Cardiac septum (tissue), 1 donor: ENCODE results near the gene TNFRSF11A. TPM values are rescaled to one million over a fixed set of nuclear protein-coding genes. Genes with fewer than 3 reads are reported as not detected.

Source experiments
- DNase-seq: peaks from one replicate; pipeline ENCODE4 v3.0.0-alpha.2; 2020; ENCODE audit warnings: low spot score
- intact Hi-C: fragments of 100-400 bp; cut with DNase I; formaldehyde crosslinking; loops from one replicate; pipeline ENCODE4 v1.14.0; 2022
- total RNA-seq: library from RNA; stranded (reverse); fragmentation: NEBNext Ultra II Directional; extraction: Animal tissue kit (Norgen Biotek cat#: 25700); gene quantifications from one replicate; pipeline ENCODE4 v1.2.1, GENCODE V29; 2021
- donor health status: DM: no; HTN: no; CAD: no.

The TNFRSF11A gene
- total RNA-seq, 1 donor from 2014 or later: 1.0 TPM

DNA sequence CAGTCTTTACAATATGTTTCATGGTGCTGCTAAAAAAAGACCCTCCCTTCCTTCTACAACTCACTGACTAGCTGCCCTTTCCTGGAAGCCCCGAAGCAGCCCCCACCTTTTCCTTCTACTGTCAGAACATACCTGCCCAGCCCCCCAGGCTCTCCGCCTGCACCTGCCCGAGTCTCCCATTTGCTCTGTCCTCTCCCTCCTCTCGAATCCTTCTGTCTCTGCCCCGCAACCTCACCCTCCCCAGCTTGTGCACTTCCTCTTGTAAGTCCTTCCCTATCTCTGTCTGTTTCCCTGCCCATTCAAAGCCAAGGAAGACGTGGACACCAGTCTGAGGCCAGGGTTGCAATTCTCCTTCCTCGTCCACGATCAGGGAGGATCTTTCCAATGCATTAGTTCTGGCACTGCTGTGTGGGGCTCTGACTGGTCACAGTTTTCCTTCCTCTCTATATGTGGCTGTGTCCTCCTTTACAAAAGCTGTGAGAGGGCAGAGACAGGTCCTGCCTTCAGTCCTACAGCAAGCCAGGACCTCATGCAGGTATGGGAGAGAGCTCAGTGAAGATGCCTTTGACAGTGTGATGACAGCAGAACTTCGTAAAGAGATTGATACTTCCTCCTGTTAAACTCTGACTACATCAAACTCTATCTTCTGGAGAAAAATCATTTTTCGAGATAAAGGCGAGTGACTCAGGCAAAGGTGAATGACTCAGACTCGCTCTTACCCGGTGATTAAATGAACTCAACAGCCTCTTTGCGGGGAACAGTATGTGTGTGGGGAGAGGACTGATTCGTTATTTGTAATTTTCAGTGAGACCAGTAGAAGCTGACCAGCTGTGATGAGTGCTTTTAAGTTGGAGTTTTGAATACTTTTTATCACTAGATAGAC is 14.2 kb downstream of the TNFRSF11A start:
- intact Hi-C loops: no loop called here
- no peak for DNase-seq

DNA sequence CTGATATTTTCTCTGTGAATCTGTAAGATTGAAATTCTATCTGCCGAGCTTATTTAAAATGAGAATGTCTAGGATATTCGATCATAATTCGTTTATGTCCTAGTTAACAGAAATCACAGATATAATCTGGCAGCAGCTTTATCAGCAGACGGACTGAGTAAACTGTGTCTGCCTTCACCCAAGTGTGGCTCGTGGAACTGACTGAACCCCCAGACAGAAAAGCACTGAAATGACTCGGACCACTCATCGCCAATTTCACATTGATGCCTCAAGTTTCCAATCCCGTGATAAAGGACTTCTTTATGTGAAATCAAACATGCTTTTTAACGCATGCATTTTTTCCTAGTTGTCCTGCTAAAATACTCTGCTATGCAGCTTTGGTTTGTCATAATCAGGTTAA is 15.9 kb downstream of the TNFRSF11A start:
- DNase-seq: no peak
- intact Hi-C loops: no loop called here

DNA sequence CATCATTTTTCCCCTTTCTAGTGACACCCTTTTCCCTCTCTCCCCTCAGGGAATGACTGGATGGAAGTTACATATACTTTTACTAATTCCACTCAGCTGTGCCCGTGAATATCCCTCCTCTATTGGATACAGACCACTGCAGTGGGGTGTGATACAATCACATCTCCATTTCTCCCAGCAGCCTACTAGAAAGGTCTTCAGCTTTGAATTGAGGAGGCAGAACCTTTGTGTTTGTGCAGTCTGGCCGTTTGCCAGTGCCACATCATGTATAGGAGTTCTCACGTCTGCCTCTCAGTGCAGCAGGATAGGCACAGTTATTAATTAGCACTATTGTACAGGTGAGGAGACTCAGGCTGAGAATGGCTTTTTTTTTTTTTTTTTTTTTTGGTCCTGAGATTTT is 16.4 kb downstream of the TNFRSF11A start:
- DNase-seq: no peak

DNA sequence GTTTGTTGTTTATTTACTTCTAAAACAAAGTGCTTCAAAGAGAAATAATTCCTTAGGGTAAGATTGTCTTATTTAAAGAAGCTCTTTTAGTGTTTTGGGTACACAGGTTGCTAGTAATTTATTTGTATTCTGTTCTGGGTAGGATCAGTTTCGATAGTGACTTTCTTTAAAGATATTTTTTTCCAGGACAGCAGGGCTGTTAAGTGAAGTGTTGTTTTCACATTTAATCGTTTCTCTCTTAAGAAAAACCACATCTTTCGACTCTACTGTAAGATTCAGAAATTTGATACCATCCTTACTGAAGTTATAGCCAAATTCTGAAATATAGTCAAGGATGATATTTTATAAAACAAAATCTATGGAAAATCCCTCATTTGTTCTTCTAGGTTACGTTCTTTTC is 17.8 kb downstream of the TNFRSF11A start:
- no peak for DNase-seq
- intact Hi-C loops: no loop called here

More for the DNA sequence above, 16.4 kb downstream of the TNFRSF11A start:
- intact Hi-C loops: no loop called here

DNA sequence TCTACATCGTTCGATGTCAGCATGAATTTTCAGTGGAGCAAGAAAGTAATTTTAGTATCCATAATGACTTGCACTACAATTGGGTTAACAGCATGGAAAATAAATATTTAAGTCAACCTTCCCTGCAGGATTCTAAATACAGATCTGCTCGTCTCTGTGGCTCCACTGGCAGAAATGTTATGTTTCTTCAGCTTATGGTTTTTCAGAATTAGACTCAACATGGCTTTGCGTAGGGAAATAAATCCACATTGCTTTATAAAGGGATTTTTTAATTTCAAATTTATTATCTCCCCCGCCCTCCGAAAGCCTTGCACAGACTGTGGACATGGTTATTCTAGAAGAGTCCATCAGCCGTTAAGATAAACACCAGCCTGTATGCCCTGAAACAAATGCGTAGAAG is 18.2 kb downstream of the TNFRSF11A start:
- intact Hi-C loops: no loop called here
- DNase-seq: no peak

DNA sequence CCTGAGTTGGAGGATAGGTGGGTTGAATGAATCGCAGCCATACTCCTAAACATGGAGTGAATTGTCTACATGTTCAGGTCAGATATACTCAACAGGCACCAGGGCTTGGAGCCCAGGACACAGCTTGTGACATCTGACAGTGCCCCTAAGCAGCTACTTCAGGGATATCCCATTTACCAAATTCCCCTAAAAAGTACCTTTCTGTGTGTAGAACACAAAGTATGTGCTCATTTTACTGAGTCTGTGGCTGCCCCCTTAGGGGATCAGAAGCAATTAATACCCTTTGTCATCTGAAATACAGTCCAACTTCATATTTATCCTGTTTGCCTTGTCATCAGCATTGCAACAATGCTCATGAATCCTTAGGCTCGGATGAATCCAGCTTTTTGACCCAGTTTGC is 20.8 kb downstream of the TNFRSF11A start:
- DNase-seq: no peak
- intact Hi-C loops: no loop called here

DNA sequence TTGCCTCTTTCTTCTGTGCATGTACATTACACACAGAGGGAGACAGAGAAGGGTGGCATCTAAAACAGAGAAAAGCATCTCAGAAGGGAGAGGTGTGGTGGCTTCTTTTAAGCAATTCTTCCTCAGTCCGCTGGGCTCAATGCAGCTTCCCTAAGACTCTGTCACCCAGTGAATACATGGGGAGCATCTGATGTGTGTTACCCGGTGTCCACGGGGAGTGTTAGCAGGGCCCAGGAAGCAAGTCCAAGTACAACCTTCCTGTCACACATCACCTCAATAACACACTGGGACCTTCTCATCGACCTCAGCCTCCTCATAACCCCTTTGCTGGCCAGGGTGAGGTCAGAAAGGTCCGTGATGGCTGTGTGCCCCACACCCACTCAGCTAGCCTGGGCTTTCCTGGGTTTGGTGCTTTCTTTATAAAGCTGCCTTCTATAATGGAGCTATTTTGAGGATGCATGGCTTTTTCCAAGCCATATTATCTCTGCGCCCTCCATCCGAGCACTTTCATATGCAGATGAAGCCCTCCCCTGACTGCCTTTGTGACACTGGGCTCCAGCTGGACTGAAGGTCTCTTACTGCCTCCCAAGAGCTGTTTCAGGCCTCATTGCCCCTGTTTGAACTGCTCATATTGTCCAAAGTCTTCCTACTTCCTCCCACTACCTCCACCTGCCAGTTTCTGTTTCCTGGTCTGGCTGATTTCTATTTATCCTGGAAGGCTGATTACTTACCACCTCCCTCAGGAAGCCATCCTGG is 21.4 kb downstream of the TNFRSF11A start:
- intact Hi-C loops: no loop called here
- DNase-seq: no peak

DNA sequence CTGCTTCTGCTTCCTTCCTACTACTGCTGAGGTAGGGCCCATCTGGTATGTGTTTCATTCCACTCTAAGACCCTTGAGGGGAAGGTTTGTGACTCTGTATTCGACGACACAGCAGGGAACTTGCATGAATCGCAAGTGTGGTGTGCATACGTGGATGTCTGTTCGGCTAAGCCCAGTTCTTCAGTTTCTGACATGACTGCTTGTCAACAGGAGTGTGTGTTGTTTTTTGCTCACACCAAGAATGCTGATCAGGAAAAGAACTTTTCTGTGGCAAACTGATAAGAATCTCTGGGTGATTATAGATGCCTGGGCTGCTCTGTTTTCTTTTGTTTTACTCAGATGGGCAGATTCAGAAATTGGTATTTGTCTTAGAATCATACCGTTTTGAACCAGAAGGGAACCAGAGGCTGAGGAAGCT is 22.0 kb downstream of the TNFRSF11A start:
- intact Hi-C loops: no loop called here
- no peak for DNase-seq

DNA sequence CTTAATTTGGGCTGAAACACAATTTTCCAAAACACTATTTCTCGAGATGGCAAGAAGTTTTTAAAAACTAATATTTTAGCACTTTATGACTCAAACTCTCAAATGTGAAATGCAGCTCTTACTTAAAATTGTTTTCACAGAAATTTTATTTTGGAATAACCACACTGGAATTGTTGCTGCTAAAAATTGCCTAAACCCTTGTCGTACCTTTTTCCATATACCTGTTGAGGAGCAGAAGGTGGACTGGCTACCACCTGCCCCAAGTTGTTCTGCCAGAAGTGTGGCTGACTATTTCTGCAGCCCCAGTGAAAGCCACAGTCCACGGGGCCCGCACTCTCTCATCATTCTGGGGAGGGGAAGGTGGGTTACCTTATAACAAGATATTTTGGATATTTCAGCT is 23.4 kb downstream of the TNFRSF11A start:
- intact Hi-C loops: no loop called here
- DNase-seq: no peak

DNA sequence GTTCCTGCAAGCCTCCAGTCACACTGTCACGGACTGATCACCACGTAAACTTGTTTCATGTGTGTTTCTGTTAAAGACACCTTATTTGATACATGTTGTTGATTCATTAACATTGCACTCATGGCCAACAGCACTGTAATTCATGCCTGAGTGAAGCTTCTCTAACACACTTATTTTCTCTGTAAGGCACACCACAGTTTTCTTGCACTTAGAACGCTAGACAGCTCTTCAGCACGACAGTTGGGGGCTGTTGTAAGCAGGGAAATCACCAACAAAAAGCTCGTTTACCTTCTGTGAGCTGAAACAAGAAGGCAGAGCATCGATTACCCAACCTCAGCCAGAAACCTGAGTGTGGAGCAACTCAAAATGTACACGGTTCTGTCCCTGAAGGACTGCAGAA is 28.1 kb downstream of the TNFRSF11A start:
- intact Hi-C loops: no loop called here
- no peak for DNase-seq

DNA sequence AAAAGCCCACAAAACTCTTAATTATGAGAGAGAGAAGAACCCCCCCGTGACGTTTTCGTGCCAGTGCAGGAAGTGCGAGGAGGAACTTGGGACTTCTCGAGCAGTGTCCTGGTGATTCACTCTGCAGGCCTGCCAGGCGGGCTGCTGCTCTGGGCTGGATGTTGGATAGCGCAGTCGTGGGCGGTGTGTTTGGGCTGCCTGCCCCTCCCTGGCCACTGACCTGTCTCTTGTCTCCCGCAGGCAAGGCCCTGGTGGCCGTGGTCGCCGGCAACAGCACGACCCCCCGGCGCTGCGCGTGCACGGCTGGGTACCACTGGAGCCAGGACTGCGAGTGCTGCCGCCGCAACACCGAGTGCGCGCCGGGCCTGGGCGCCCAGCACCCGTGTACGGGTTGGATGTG is 29.0 kb downstream of the TNFRSF11A start:
- DNase-seq: no peak
- intact Hi-C loops: no loop called here

DNA sequence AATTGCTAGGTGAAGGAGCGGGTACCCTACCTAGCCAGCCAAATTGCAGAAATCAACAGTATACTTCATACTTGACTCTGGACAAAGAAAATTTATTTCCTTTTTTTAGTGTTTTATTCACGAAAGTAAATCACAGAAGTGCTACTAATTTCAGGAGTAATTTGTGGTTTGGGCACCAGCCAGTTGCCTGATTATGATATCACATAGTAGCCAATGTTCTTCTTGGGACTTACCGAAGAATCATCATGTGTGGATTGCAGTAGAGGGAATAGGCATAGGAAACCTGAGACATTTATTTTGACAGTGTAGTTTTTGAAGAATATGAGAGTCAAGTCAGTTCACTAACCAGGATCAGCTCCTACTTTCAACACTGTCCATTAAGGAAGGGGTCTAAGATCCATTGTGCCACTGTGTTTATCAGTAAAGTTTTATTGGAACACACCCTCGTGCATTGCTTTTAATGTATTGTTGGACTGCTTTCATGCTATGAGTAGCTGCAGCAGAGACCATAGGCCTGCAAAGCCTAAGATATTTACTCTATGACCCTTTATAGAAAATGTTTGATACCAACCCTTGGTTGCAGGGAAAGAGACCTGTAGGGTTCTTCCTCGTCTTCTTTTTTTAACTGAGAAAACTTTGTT is 32.1 kb downstream of the TNFRSF11A start:
- intact Hi-C loops: no loop called here
- DNase-seq: no peak

DNA sequence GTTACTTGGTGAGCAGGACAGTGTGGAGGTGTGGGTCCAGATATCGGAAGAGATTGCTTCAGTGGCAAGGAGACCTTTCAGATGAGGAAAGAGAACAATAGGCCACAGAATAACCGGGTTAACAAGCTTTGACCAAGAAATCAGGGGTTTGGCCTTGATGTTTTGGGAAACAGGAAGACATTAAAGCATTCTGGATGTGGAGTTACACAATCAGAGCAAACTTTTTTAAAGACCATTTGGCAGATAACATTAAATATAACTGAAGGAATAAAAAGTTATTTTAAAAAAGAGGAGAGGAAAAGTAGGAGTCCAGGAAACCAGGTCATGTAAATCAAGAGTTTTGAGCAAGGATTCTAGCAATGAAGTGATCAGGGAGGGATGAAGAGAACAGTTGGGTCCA is 35.7 kb downstream of the TNFRSF11A start:
- intact Hi-C loops: no loop called here
- DNase-seq: no peak

DNA sequence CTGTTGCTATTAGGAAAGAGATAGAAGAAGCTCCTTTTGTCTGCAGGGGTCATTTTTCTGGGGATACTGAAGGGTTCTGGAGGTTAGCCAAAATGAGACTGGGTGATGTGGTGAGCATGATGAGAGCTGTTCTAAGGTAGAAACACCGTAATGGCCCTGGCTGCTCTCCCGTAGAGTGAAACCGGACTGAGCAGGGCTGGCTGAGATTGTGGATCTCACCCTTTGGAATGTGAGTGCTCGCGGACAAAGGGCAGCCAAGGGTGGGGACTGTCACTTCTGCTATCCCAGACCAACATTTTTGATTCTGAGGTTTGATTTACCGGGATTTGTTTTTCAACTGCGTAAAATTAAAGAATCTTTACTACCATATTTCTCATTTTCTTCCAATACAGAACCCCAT is 36.2 kb downstream of the TNFRSF11A start:
- peak; percentile 57 for DNase-seq
- intact Hi-C loops: no loop called here

DNA sequence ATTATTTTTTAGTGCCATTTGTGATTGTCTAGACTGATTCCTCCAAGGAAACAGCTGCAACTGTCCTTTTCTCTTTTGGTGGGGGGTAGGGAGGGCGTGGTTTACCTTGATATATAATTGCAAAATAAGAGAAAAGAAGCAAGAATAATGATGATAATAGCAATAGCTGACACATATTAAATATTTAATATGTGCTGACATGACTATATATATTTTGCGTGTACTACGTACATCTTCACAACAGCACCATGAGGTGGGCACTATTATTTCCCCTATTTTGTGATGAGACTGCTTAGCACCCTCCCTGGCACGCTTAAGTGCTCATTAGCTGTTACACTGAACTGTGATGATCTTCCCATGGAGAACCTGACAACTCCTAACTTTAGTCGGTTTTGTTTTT is 39.4 kb downstream of the TNFRSF11A start:
- intact Hi-C loops: no loop called here
- DNase-seq: no peak

DNA sequence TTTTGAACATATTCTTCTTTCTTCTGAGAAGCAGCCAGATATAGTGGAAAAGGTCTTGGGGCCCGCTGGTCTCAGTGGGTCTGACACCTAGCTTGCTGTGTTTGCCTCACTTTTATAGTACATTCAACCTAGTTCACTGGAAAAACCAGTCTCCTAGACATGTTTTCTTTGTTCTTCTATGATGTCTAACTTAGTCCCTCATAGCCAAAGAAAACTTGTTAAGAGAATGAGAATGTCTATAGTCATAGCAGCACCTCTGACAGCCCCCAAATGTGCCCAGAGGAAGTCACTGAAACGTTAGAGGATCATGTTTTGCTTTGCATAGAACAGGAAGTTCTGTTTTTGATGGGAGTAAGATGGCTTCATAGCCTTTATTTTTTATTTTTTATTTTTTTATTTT is 40.3 kb downstream of the TNFRSF11A start:
- no peak for DNase-seq
- intact Hi-C loops: no loop called here

DNA sequence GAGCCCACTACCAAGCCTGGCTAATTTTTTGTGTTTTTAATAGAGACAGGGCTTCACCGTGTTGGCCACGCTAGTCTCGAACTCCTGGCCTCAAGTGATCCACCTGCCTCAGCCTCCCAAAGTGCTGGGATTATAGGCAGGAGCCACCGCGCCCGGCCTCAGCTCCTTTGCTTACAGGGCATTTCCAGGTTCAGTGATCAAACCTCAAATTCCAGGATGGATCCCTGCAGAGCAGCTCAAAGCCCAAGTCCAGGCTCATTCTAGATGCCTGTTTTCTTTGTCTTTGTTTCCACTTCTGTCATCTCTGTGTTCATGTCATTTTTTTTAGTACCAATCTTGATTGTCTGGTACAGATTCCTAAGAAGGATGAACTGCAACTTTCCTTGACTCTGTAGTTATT is 41.9 kb downstream of the TNFRSF11A start:
- intact Hi-C loops: no loop called here
- no peak for DNase-seq

DNA sequence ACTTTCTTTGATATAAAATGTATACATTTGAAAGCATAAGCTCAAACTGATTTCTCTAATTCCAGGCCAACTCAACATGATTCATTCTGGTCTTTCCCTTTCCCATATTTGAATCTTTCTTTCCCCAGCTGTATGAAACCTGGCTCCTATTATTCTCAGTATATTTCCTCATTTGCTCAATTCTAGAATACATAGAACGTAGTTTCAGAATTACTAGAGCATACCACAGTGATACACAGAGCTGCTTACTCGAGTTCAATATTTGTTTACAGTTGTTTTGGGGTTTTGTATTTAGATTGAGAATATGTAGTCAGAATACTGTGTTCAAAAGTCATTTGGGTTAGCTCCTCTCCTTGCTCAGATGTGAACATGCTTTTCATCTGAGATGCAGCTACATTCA is 43.0 kb downstream of the TNFRSF11A start:
- intact Hi-C loops: no loop called here
- DNase-seq: no peak

DNA sequence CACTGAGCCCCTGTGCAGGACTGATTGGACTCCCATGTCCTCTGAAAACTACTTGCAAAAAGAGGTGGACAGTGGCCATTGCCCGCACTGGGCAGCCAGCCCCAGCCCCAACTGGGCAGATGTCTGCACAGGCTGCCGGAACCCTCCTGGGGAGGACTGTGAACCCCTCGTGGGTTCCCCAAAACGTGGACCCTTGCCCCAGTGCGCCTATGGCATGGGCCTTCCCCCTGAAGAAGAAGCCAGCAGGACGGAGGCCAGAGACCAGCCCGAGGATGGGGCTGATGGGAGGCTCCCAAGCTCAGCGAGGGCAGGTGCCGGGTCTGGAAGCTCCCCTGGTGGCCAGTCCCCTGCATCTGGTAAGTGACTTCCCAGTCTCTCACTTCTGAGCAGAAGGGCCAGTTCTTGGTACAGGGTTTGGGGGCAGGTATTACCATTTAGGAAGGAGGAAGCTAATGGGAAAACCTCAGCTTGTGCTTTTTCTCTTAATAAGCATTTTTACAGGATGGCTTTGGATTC is 44.1 kb downstream of the TNFRSF11A start:
- no peak for DNase-seq
- intact Hi-C loops: no loop called here

DNA sequence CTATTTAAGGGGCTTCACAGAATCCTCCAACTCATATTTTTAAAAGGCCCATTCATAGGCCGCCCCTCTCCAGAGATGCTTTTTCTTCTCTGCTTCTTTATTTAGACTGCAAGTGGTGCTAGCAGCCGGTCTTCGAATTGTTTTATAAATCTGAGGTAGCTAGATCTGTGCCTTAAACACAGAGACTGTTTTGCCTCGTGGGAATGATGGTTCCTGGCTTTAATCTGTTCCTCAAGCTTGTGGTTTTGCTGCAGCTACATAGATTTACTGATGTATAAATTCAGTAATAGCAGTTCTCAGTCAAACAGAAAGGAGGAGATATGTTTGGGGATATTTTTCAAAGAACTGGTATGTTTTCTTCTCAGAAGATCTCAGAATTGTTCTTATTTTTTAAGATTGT is 45.3 kb downstream of the TNFRSF11A start:
- no peak for DNase-seq
- intact Hi-C loops: no loop called here
